ENCODE results near the gene EEPD1.

The EEPD1 gene

GRCh38 chr7:36300696-36301350, 147.8 kb downstream of the EEPD1 start:
- peak; percentile 44 for DNase-seq (ENCODE audit: low read depth)

- no peak for DNase-seq (ENCODE audit: low read depth)
These were observed 149.1 kb downstream of the EEPD1 start for GRCh38 chr7:36301914-36302771.

DNA sequence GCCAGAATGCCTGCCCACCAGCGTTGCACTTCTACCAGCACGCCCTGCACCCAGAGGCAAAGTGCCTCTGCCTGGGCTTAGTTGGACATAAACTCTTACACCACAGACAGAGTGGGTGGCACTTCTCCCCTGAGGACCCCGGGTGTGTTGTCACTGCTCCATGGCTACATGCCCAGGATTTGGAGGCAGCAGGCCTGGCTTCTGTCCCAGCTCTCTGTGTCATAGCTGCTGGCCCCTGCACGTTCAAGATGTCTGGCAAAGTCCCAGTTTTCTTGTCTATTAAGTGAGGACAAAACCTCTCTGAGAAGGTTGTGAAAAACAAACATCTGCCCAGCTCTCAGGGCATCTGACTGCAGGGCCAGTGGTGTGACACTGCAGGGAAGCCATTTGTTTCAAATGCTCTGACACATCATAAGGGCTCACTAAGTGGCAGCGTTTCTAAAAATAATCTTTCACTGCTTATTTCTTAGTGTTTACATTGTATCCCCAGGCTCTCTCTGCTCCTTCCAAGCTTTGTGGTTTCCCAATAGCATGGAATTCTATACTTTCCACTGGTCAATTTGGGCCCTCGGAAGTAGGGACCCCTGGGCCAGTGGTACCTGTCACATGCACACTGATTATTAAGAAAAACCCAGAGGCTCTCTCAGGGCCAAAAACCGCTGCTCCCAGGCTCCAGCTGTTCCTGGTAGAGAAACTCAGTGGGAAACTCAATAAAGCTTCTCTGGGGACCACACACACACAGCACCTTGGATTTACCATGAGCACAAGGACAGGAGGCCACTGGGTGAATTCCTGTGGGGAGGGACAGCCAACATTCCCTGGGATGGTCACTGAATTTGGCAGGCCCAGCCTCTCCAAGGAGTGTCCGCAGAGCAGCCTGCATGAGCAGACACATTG, 150.4 kb downstream of the EEPD1 start:
- peak; percentile 99 for DNase-seq (ENCODE audit: low read depth)

DNA sequence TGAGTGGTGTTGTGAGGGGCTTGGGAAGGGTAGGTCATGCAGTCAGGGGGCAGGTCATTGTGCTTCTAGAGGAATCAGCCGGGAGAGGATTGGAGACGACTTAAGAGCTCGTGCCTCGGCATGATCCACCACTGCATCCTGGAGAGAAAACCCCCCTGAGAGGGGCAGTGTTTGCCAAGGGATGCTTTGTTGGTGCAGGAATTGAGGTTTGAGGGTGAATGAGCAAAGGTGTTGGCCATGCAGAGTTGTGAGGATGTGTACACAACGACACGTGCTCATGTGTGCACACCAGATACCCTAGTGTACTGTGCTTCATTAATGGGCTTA, 151.0 kb downstream of the EEPD1 start:
- no peak for DNase-seq (ENCODE audit: low read depth)

- DNase-seq (ENCODE audit: low read depth), result no peak
These were observed 152.2 kb downstream of the EEPD1 start for GRCh38 chr7:36305226-36305625.

GRCh38 chr7:36305648-36306047, 152.6 kb downstream of the EEPD1 start:
- DNase-seq (ENCODE audit: low read depth), result no peak

DNA sequence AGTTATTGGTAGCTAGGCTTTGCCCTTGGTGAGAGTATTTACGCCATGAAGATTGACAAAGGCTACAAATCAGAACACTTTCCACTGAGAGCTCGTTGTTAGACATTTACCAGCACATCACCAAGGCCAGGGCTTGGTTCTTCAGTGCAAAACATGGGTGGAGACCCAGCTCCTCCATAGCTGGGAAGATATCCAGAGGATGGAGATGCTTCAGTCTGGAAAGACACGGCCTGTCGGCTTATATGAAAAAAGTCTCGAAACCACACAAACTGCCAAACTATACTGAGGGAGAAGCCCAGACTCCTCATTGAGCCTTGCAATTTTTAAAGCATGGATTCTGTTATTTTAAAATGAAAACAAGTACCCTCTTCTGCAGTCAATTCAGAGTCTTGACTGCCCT, 153.2 kb downstream of the EEPD1 start:
- DNase-seq (ENCODE audit: low read depth), result no peak

GRCh38 chr7:36306722-36307121, 153.7 kb downstream of the EEPD1 start:
- no peak for DNase-seq (ENCODE audit: low read depth)

DNA sequence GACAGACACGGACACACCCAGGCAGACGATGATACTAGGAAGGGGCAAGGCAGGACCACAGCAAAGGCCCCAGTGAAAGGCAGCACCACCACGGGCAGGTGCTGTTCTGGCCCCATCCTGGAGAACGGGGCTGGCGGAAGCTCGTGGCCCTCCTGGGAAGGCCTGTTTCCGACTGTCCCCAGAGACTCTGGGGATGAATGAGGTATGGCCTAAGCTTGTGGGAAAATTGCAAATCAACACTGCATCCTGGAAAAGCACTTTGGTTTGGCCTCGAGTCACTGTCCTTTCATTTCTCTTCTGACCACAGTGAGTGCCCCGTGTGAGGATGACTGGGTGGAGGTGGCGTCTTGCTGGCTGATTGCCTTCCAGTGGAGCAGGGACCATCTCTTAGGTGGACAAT, 155.0 kb downstream of the EEPD1 start:
- DNase-seq (ENCODE audit: low read depth), result no peak

DNA sequence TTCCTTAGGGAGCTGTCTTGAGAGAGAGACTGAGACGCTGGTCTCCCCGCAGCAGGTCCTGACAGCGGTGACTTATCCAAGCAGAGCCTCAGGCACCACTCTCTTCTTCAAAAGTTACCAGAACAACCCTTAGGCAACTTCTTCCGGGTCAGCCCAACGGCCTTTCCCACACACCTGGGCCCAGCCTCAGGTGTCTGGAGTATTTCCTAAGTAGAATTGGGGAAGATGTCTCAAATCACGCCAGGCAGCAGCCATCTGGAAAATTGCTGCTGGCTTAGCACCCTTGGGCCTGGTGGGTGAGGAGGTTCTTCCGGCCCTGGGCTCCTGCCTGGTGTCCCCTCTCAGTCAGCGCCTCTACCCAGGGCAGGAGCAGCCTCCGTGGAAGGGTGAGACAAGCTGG, 156.2 kb downstream of the EEPD1 start:
- no peak for DNase-seq (ENCODE audit: low read depth)

DNA sequence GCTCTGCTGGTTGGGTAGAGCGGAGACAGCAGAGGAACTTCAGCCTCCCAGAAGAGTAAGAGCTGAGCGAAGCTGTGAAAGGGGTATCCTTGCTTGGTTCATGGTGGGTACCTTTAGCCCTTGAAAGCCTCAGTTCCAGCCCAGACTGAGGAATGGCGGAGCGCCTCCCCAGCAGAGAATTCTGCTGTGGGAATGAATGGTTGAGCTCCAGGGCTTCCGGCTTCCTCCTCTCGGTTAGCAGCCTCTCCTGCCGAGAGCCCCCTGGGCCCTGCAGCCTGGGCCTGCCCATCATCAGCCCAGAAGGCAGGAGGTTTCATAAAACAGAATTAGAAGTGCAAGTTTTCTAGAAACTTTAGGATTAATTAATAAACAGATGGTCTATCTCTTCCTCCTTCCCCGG, 156.7 kb downstream of the EEPD1 start:
- no peak for DNase-seq (ENCODE audit: low read depth)

- no peak for DNase-seq (ENCODE audit: low read depth)
These were observed 157.8 kb downstream of the EEPD1 start for GRCh38 chr7:36310897-36311296.

DNA sequence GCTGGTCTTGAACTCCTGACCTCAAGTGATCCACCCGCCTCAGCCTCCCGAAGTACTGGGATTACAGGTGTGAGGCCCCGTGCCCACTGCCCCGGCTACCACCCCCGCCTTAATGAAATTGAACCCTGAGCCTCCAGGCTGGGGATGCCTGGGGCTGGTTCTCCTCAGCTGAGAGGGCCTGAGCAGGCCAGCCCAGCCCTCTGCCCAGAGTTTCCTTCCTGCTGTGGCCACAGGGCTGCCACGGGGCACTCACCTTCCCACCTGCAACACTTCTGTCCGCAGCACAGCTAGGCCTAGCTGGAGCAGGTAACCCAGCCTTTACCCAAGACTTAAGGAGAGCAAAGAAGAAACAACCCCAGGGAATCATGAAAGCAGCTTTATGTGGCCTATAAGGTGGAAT, 158.5 kb downstream of the EEPD1 start:
- DNase-seq (ENCODE audit: low read depth), result no peak

GRCh38 chr7:36312064-36312914, 159.2 kb downstream of the EEPD1 start:
- no peak for DNase-seq (ENCODE audit: low read depth)

- DNase-seq (ENCODE audit: low read depth), result no peak
These were observed 159.9 kb downstream of the EEPD1 start for GRCh38 chr7:36312915-36313334.

GRCh38 chr7:36313607-36314006, 160.6 kb downstream of the EEPD1 start:
- DNase-seq (ENCODE audit: low read depth), result no peak

- DNase-seq (ENCODE audit: low read depth), result no peak
These were observed 161.4 kb downstream of the EEPD1 start for GRCh38 chr7:36314491-36314890.

DNA sequence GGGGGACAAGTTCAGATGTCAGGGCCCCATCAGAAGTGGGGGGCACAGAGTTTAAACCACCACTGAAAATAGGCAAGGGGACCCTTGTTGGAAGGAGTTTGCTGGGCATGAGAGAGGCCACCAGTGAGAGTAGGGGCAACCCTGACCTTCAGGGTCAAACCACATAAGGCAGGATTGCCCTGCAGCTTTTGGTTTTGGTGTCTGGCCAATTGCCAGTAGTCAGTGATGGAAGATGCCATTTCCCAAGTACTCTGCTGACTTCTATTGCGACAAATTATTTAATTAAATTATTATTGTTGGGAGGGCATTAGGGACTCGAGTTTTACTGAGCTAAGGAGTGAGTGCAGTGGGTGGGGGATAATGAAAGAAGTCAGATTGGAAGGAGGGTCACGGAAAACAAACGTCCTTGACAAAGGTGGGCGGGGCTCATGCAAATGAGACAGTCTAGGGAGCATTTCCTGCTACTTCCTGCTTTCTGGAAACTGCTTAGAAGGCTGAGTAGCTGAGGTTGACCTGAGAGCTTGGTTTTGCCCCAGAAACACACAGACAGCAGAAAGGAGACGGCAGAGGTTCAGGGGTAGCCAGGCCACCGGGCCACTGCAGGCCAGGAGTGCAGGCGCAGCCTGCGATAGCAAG, 162.4 kb downstream of the EEPD1 start:
- no peak for DNase-seq (ENCODE audit: low read depth)

GRCh38 chr7:36316319-36316718, 163.3 kb downstream of the EEPD1 start:
- no peak for DNase-seq (ENCODE audit: low read depth)

DNA sequence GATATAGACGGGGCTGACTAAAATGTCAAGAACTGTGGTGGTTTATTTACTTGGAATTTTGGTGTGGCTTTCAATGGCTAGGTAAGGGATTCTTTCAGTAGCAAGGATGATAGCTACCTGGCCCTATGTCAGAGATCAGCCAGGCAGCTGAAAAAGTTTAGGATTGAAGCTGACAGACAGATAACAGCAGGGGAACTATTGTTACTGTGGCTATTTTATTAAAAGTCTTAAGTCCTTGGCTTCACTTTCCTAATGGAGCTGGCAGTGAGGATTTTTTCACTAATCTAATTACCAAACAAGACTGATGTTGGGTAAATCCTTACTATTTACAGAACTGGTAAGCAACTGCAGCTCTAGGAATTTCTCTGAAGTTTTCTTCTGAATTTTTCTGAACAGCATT, 164.2 kb downstream of the EEPD1 start:
- DNase-seq (ENCODE audit: low read depth), result no peak

DNA sequence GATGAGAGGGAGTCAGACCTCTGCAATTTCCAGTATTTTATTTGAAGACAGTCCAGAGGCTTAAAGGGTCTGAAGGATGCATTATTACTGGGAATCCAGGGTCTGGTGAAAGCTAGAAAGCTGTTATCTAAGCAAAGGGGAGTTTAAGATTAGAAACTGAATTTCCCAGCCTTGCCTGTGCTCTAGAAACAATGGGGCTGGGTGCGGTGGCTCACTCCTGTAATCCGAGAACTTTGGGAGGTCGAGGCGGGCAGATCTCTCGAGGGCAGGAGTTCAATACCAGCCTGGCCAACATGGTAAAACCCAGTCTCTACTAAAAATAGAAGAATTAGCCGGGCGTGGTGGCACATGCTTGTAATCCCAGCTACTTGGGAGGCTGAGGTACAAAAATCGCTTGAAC, 165.1 kb downstream of the EEPD1 start:
- DNase-seq (ENCODE audit: low read depth), result no peak
